Measurements from ENCODE around the gene TM4SF5. TPM values are rescaled to one million over a fixed set of nuclear protein-coding genes. Genes with fewer than 3 reads are reported as not detected.

Gene TM4SF5
- polyA plus RNA-seq, 3 donors, result not detected

- Histone ChIP-seq H3K27me3 (ENCODE audit: control insufficient read depth in 2 of 2, insufficient read depth in 2 of 2, low read length in 2 of 2) (peaks cover 10 to 63% of the 10 kb centered on the region in 2 donors), H3K79me2 (ENCODE audit: insufficient read depth, low read length) (no peaks in the 10 kb centered on the region), H3K4me2 (replicated peaks; ENCODE audit: extremely low read depth, low read length, poor library complexity, severe bottlenecking) (peak overlapping the region; percentile 71), H3K27ac (ENCODE audit: low read depth in 1 of 2, low read length in 2 of 2) (no peak overlapping the region), H3K4me1 (ENCODE audit: control insufficient read depth in 1 of 2, insufficient read depth in 2 of 2, low read length in 2 of 2) (peaks cover 38 to 48% of the 10 kb centered on the region in 2 donors), H3K36me3 (replicated peaks in 1 of 2; ENCODE audit: control insufficient read depth in 1 of 2, insufficient read depth in 2 of 2, low read length in 2 of 2) (no peaks in the 10 kb centered on the region), H3K9ac (ENCODE audit: insufficient read depth, low read length, poor library complexity, severe bottlenecking) (no peak overlapping the region), H3K9me3 (replicated peaks in 1 of 2; ENCODE audit: control insufficient read depth in 1 of 2, insufficient read depth in 1 of 2, low read length in 2 of 2) (no peaks in the 10 kb centered on the region), H2AFZ (ENCODE audit: insufficient read depth, low read depth, low read length, poor library complexity, severe bottlenecking) (no peak overlapping the region), H3K4me3 (replicated peaks in 1 of 3; ENCODE audit: low read depth in 2 of 3, low read length in 3 of 3) (peak overlapping the region in 1 of 3 experiments; percentile 78), H4K20me1 (ENCODE audit: insufficient read depth, low read length) (no peaks in the 10 kb centered on the region)
- Mint-ChIP-seq H3K9me3 (peaks cover 0 to 18% (median 8%) of the 10 kb centered on the region in 7 donors), H3K27ac (peak overlapping the region in 4 of 7 donors; percentile 54 to 86 (median 78)), H3K36me3 (peaks cover 31 to 33% of the 10 kb centered on the region in 2 donors), H3K27me3 (ENCODE audit: low read depth in 3 of 3) (peaks cover 52 to 72% (median 56%) of the 10 kb centered on the region in 3 donors), H3K4me1 (peaks cover 42% of the 10 kb centered on the region), H3K4me3 (peak overlapping the region; percentile 85 to 89)
- TF ChIP-seq CTCF (IDR thresholded peaks at IDR 0.05), result no peak
- DNase-seq, result no peak
- WGBS (ENCODE audit: insufficient coverage), result 98% methylated on average over 5 of the region's 8 CpGs
- intact Hi-C loops (cut with micrococcal nuclease), result loop anchor here in 1 of 2 donors (5.0 kb wide), 1 partner anchor 37 kb away; no protein-coding TSS in a partner anchor
Measured at GRCh38 chr17:4740584-4740983, 31.1 kb upstream of the TM4SF5 start.

- Histone ChIP-seq H3K27ac (ENCODE audit: low read depth in 1 of 2, low read length in 2 of 2) (no peak overlapping the region), H3K4me3 (replicated peaks in 1 of 3; ENCODE audit: low read depth in 2 of 3, low read length in 3 of 3) (no peak overlapping the region), H3K4me2 (replicated peaks; ENCODE audit: extremely low read depth, low read length, poor library complexity, severe bottlenecking) (no peak overlapping the region), H3K79me2 (ENCODE audit: insufficient read depth, low read length) (no peaks in the 10 kb centered on the region), H2AFZ (ENCODE audit: insufficient read depth, low read depth, low read length, poor library complexity, severe bottlenecking) (no peak overlapping the region), H3K9ac (ENCODE audit: insufficient read depth, low read length, poor library complexity, severe bottlenecking) (no peak overlapping the region), H3K9me3 (replicated peaks in 1 of 2; ENCODE audit: control insufficient read depth in 1 of 2, insufficient read depth in 1 of 2, low read length in 2 of 2) (no peaks in the 10 kb centered on the region), H3K36me3 (replicated peaks in 1 of 2; ENCODE audit: control insufficient read depth in 1 of 2, insufficient read depth in 2 of 2, low read length in 2 of 2) (no peaks in the 10 kb centered on the region), H4K20me1 (ENCODE audit: insufficient read depth, low read length) (no peaks in the 10 kb centered on the region), H3K27me3 (ENCODE audit: control insufficient read depth in 2 of 2, insufficient read depth in 2 of 2, low read length in 2 of 2) (peaks cover 10 to 63% of the 10 kb centered on the region in 2 donors), H3K4me1 (ENCODE audit: control insufficient read depth in 1 of 2, insufficient read depth in 2 of 2, low read length in 2 of 2) (peaks cover 29 to 44% of the 10 kb centered on the region in 2 donors)
- peaks cover 54 to 80% (median 57%) of the 10 kb centered on the region in 3 donors for H3K27me3 Mint-ChIP-seq (ENCODE audit: low read depth in 3 of 3)
- WGBS (ENCODE audit: insufficient coverage), result 100% methylated on average over 2 of the region's 8 CpGs
- peaks cover 22 to 24% of the 10 kb centered on the region in 2 donors for H3K36me3 Mint-ChIP-seq
- intact Hi-C loops (cut with micrococcal nuclease), result loop anchor here in 1 of 2 donors (5.0 kb wide), 1 partner anchor 36 kb away; no protein-coding TSS in a partner anchor
- no peak for TF ChIP-seq CTCF (IDR thresholded peaks at IDR 0.05)
- H3K4me1 Mint-ChIP-seq, result peaks cover 36% of the 10 kb centered on the region
- peak overlapping the region in 1 of 2 donors; percentile 73 for H3K4me3 Mint-ChIP-seq
- peak overlapping the region in 2 of 7 donors; percentile 10 to 73 for H3K27ac Mint-ChIP-seq
- peaks cover 0 to 19% (median 8%) of the 10 kb centered on the region in 7 donors for H3K9me3 Mint-ChIP-seq
- DNase-seq, result no peak
Measured at GRCh38 chr17:4741544-4741943, 30.1 kb upstream of the TM4SF5 start.
